Colonic mucosa (tissue), 4 donors: Measurements from ENCODE around the gene RAB33A. TPM values are rescaled to one million over a fixed set of nuclear protein-coding genes. Genes with fewer than 3 reads are reported as not detected.
A peak's percentile ranks its signal among the peaks of the same experiment; 100 is the strongest.

ENCODE experiments used
- DNase-seq: peaks from one replicate; pipeline ENCODE4 v3.0.0-alpha.2; 2020
- H3K27ac ChIP-seq: fragments of 200-600 bp; one replicate; pipeline ENCODE4 v1.8.0; 2021
- H3K27me3 ChIP-seq: fragments of 200-600 bp; one replicate; pipeline ENCODE4 v1.8.0; 2021
- H3K36me3 ChIP-seq: fragments of 200-600 bp; one replicate; pipeline ENCODE4 v1.8.0; 2021
- H3K4me1 ChIP-seq: fragments of 200-600 bp; one replicate; pipeline ENCODE4 v1.8.0; 2021; ENCODE audit warnings: mild to moderate bottlenecking
- H3K4me3 ChIP-seq: fragments of 200-600 bp; one replicate; pipeline ENCODE4 v1.8.0; 2021
- H3K9ac ChIP-seq, 2 donors: one replicate each; pipeline ENCODE4 v1.7.0; 2013; ENCODE audit warnings: control low read depth in 2 of 2, low read depth in 2 of 2, low read length in 2 of 2
- H3K9me3 ChIP-seq: fragments of 200-600 bp; one replicate; pipeline ENCODE4 v1.8.0; 2021
- intact Hi-C: fragments of 100-400 bp; cut with DNase I; formaldehyde crosslinking; loops from one replicate; pipeline ENCODE4 v1.14.1; 2022
- total RNA-seq, 2 donors: library from RNA; stranded (reverse); fragmentation: NEBNext Ultra II Directional in 1 of 2; extraction: Animal tissue kit (Norgen Biotek cat#: 25700) in 1 of 2; gene quantifications; one replicate each; pipeline ENCODE4 v1.2.1, GENCODE V29; 2021
- TF ChIP-seq, protein P1 (sequence below): fragments of 200-600 bp; IDR thresholded peaks from one replicate; pipeline ENCODE4 v1.8.0; 2022; ENCODE audit warnings: antibody characterized with exemption, mild to moderate bottlenecking
- donor health status: healthy.
- donor health status: DM: no; HTN: no; CAD: no.
- donor health status: DM: no; HTN: no; CAD: no.

RAB33A gene
- total RNA-seq, 2 donors from 2014 or later: 0.50 TPM; not detected in 1

DNA sequence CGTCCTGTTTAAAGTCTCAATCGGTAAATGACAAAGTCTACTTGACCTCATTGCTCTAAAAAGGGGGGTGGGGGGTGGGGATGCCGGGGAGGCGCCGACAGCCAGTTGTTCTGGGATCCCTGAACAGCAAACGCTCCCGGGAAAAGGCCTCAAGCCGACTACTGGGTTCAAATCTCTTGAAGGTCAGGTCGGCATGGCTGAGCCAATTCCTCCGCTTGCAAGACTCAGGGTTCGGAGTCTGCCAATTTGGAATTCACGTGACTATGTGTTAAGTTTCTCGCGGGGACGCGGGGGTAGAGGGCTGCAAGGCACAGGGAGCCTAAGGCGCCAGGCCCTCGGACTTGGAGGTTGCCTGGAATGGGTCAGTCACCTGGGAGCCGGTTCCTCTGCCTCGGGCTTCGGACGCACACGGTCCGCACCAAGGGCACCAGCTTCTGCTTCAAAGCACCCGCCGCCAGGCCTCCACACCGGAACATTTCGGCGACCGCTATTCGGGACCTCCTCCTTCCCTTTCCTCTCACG is 6.5 kb upstream of the RAB33A start:
- no peaks in the 10 kb centered on the region for H3K9me3 ChIP-seq
- H3K4me1 ChIP-seq: no peaks in the 10 kb centered on the region
- intact Hi-C loops: no loop called here
- peak overlapping the region; percentile 47 for H3K4me3 ChIP-seq
- H3K27ac ChIP-seq: peak overlapping the region; percentile 87
- no peaks in the 10 kb centered on the region for H3K36me3 ChIP-seq
- DNase-seq: no peak
- TF ChIP-seq, protein P1, sequence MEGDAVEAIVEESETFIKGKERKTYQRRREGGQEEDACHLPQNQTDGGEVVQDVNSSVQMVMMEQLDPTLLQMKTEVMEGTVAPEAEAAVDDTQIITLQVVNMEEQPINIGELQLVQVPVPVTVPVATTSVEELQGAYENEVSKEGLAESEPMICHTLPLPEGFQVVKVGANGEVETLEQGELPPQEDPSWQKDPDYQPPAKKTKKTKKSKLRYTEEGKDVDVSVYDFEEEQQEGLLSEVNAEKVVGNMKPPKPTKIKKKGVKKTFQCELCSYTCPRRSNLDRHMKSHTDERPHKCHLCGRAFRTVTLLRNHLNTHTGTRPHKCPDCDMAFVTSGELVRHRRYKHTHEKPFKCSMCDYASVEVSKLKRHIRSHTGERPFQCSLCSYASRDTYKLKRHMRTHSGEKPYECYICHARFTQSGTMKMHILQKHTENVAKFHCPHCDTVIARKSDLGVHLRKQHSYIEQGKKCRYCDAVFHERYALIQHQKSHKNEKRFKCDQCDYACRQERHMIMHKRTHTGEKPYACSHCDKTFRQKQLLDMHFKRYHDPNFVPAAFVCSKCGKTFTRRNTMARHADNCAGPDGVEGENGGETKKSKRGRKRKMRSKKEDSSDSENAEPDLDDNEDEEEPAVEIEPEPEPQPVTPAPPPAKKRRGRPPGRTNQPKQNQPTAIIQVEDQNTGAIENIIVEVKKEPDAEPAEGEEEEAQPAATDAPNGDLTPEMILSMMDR: no peak
- peak overlapping the region; percentile 60 to 65 for H3K9ac ChIP-seq
- no peaks in the 10 kb centered on the region for H3K27me3 ChIP-seq

DNA sequence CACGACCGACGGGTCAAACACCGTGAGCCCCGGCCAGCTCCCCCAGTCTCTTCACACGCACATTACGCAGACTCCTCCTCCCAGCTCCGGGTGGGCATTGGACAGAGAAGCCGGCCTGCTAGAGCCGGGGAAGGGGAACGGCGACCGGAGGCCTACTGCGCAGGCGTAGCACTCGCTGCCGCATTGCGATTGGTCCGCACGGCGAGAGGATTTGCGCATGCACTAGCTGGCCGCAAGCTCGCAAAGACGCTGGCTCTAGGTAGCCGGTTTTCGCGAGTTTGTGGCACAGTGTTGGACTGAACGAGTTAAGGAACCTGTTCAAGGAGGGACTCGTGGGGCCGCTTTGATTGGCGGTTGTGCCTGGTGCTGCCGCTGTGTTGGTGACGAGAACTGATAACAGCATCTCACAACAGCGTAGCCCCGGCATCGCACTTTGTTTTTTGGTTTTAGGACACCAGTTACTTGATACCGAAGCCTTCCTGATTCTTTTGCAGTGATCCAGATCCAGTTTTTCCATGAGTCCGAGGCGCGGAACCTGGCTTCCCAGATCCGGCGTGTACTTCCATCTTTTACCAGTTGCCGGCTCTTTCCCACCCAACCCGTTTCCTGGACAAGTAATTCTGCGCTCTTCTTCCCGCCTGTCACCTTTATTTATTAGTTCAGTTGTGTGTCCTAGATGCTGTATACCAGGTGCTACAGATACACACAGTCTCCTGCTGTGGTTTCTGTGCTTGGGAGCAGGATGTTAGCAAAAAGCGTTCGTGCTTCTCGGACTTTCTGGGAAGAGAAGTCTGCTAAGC is 5.9 kb upstream of the RAB33A start, which contains the start of gene AIFM1:
Gene AIFM1 (minus strand): TSS at position 139 of the 800 bp plus-strand sequence. CDS start 185 bp downstream, outside the sequence.
- Histone ChIP-seq H3K4me1 (no peaks in the 10 kb centered on the region), H3K9me3 (no peaks in the 10 kb centered on the region), H3K27me3 (no peaks in the 10 kb centered on the region), H3K36me3 (no peaks in the 10 kb centered on the region), H3K4me3 (peak within 1 kb of the TSS; percentile 47), H3K9ac (peak within 1 kb of the TSS; percentile 60 to 66), H3K27ac (peak within 1 kb of the TSS; percentile 87)
- DNase-seq: peak; percentile 89
- TF ChIP-seq, protein P1: no peak
- intact Hi-C loops: no loop called here

DNA sequence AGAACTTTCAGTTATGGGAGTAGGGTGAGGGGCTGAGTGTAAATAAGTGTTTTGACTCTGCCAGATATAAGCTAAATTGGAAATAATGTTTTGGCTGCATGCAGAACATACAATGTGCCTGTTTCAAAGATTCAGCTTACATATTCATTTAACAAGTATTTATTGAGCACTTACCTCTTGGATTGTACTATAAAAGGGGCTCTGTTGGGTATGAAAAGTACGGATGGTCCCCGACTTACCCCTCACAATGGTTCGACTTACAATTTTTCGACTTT is 5.3 kb upstream of the RAB33A start:
- DNase-seq: no peak
- Histone ChIP-seq H3K36me3 (no peaks in the 10 kb centered on the region), H3K9me3 (no peaks in the 10 kb centered on the region), H3K9ac (peak overlapping the region in 1 of 2 donors; percentile 66), H3K27ac (peak overlapping the region; percentile 87), H3K4me3 (peak overlapping the region; percentile 47), H3K27me3 (no peaks in the 10 kb centered on the region), H3K4me1 (no peaks in the 10 kb centered on the region)
- intact Hi-C loops: no loop called here
- TF ChIP-seq, protein P1: no peak

DNA sequence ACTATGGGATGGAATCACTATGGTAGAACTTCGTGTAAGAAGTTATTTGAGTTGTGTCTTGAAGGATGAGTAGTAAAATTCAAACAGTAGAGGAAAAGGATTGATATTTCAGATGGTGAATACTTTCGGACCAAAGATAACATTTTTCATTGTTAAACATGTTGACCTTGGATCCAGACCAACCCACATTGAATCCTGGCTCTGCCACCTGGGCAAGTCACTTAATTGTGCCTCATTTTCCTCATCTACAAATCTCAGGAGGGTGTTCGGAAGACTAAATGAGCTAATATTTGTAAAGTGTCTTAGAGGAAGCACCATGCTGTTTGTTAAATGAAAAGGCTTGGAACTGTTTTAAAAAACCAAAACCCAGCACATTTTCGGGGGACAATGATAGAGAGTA is 4.7 kb upstream of the RAB33A start:
- H3K4me3 ChIP-seq: no peak overlapping the region
- DNase-seq: no peak
- no peak overlapping the region for H3K9ac ChIP-seq
- H3K27me3 ChIP-seq: no peaks in the 10 kb centered on the region
- no peak overlapping the region for H3K27ac ChIP-seq
- H3K9me3 ChIP-seq: no peaks in the 10 kb centered on the region
- TF ChIP-seq, protein P1: no peak
- intact Hi-C loops: no loop called here
- H3K36me3 ChIP-seq: no peaks in the 10 kb centered on the region
- no peaks in the 10 kb centered on the region for H3K4me1 ChIP-seq

DNA sequence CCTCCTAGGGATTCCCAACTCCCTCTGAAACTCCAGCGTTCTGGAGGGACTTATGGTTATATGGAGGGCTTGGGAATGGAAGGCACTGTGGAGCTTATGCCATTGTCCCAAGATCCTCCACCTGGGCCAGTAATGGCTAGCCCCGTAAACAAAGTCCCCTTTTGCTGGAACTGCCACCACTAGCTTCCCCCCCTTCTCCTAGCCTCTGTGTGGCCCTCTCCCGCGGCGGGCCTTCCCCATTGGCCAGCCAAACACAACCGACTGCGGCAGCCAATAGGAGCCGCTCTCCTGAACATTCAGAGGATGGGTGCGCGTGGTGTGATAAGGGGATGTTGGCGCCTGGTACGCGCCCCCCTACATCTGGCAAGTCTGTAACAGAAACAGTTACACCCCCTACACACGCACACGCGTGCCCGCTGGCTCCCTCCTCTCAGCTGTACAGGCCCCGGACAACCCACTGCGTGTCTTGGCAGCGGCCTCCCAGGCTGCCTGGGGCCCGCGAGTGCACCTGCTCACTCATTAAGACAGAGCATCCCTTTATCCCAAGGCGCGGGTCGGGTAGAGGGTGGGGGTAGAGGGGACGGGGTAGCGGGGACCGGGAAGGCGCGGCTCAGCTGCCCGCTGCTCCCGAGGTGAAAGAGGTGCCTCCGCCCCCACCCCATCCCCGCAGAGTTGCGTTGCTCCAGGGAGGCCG is 863 bp upstream of the RAB33A start:
- Histone ChIP-seq H3K9me3 (no peaks in the 10 kb centered on the region), H3K27me3 (no peaks in the 10 kb centered on the region), H3K27ac (no peak overlapping the region), H3K36me3 (no peaks in the 10 kb centered on the region), H3K4me3 (peak overlapping the region; percentile 37), H3K9ac (no peak overlapping the region), H3K4me1 (no peaks in the 10 kb centered on the region)
- intact Hi-C loops: no loop called here
- TF ChIP-seq, protein P1: no peak
- DNase-seq: peak; percentile 35
